IPS-NIHi7 (cell line): ENCODE data around the gene BORCS5.

Experiments used
- DNase-seq: peaks from one replicate; pipeline ENCODE4 v3.0.0; 2012; ENCODE audit warnings: mixed read lengths; ENCODE audit errors: extremely low spot score

The BORCS5 gene

DNA sequence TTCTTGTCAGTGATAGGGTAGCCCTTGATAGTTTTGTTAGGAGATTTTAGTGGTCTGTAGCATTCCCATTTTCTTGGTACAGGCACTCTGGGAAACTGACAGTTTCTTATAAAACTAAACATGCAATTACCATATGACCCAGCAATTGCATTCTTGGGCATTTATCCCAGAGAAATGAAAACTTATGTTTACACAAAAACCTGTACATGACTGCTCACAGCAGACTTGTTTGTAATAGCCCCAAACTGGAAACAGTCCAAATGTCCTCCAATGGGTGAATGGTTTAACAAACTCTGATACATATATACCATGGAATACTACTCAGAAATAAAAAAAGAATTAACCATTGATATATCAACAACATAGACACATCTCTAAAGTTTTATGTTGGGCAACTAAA lies 75.5 kb downstream of the BORCS5 start:
- no peak for DNase-seq

- no peak for DNase-seq
These were observed 76.4 kb downstream of the BORCS5 start for GRCh38 chr12:12433203-12433731.

- DNase-seq = no peak
These were observed 80.0 kb downstream of the BORCS5 start for GRCh38 chr12:12436831-12437345.

- no peak for DNase-seq
These were observed 82.8 kb downstream of the BORCS5 start for GRCh38 chr12:12439636-12440035.

- DNase-seq = no peak
These were observed 84.0 kb downstream of the BORCS5 start for GRCh38 chr12:12440784-12441428.

- no peak for DNase-seq
These were observed 84.5 kb downstream of the BORCS5 start for GRCh38 chr12:12441429-12441807.

DNA sequence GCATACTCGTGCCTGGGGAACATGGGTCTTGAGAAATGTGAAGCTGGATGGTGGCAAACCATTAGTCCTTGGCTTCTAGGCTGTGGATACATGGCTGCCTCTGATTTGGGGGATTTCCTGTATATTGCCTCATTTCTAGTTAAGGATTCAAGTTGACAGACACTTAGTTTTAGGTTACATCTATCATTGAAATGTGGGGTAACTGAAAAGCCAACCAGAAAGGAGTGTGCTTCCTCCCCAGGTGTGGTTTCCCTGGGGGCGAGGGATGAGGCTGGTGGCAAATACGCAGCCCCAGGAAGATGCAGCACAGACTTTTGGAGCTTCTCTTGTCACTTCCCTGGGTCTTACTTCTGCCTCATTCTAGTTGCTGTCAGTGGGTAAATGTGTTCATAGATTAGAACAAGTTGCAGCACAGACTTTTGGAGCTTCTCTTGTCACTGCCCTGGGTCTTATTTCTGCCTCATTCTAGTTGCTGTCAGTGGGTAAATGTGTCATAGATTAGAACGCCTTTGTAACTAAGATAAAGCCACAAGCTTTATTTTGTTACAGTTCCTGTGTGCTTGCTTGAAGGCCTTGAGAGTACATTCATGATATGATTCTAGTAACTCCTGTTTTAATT lies 85.1 kb downstream of the BORCS5 start:
- DNase-seq = no peak

DNA sequence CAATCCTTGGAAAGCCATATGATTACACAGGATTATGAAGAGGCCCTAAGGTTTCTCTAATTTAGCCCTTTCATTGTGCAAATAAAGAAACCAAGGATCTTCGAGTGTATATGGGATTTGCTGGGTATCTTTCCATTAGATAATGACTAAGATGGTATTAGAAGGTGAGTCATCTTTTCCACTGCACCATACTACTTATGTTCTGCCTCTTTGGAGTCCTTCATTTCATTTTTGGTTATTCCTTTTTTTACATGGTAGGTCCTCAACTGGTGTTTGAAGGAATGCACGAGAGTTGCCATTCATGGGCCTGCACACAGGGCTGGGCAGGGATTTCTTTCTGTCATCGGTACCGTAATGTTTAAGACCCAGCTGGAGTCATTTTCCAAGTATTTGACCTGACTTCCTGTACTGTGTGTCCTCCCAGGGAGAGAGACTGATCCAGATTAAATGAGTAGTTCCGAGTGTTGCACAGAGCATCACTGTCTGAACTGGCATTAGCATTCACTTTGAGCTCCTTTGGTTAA lies 85.7 kb downstream of the BORCS5 start:
- no peak for DNase-seq

- no peak for DNase-seq
These were observed 86.6 kb downstream of the BORCS5 start for GRCh38 chr12:12443431-12443878.

DNA sequence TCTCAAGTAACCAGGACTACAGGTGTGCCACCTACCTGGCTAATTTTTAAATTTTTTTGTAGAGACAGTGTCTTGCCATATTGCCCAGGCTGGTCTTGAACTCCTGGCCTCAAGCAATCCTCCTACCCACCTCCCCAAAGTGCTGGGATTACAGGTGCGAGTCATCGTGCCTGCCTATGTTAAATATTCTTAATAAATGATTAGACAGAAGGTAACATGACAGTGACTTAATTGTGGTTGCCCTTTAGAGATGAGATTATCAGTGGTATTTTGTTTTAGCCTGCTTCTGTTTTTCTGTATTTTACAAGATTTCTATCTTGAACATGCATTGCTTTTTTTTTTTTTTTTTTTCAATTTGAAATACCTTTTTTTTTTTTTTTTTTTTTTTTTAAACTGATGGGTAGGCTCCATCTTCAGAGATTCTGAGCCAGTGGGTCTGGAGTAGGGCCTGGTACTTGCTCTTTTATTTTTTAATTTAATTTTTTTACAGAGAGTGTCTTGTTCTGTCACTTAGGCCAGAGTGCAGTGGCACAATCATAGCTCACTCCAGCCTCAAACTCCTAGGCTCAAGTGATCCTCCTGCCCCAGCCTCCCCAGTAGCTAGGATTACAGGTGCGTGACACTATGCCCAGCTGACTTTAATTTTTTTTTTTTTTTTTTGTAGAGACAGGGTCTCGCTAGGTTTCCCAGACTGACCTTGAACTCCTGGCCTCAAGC lies 88.4 kb downstream of the BORCS5 start:
- no peak for DNase-seq

DNA sequence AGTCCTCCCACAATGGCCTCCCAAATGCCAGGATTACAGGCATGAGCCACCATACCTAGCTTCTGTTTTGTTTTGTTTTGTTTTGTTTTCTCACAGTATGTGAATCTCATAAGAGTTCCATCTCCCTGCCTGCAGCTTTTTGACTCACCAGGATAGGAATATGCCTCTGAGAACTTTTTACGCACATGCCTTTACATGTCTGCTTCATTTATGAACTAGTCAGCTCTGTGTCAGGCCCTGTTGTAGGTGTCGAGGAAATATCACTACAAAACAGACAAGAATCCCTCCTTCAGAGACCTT lies 89.0 kb downstream of the BORCS5 start:
- DNase-seq = no peak

DNA sequence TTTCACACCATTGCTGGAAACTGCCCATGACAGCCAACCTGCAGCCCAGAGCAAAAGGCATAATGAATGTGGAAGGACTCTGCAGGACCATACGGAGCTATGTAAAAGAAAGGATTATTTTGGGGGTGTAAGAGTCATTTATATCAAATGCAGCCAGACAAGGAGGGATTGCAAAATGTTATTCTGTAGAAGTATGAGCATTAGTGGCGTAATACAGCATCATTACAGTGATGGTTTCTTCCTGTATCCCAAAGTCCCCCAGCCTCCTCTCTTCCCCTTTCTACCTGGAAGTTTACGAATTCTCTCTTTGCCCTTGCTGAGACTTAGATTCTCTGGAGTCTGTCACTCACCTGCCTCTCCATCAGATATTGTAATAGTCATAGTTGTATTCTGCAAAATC lies 89.9 kb downstream of the BORCS5 start:
- DNase-seq = no peak

DNA sequence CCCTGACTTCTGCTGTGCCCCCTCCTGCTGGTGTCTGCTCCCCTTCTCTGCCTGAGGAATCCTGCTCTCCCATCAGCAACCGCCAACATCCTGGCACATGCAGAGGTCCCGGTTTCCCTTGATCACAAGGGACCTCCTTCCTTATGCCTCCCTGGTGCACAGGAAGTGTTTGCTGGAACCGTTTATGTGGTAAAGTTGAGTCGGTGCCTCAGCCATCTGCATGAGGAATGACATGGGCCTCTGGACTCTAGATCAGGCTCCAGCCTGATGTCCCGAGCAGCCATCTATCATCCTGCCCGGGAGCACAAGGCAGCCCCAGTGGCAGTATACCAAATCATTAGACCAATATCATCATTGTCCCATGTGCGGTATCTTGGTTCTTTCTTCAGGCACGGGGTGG lies 90.4 kb downstream of the BORCS5 start:
- DNase-seq = no peak

DNA sequence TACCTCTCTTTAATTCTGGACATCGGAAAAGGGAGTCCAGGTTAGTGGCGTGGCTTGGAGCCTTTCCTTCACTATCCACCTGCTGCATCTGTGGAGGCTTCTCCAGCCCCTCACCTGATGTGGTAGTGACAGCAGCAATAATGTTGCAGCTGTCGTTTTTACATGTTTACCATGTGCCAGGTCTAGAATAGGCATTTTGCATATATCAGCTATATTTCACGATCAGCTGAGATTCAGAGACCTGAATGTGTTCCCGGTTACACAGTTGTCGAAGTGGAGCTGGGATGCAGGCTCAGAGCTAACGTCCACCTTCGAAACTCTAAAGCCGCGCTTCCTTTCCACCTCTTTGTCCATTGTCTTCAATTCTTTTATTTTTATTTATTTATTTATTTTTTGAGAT lies 91.0 kb downstream of the BORCS5 start:
- no peak for DNase-seq

GRCh38 chr12:12449533-12450025 lies 92.7 kb downstream of the BORCS5 start:
- no peak for DNase-seq

DNA sequence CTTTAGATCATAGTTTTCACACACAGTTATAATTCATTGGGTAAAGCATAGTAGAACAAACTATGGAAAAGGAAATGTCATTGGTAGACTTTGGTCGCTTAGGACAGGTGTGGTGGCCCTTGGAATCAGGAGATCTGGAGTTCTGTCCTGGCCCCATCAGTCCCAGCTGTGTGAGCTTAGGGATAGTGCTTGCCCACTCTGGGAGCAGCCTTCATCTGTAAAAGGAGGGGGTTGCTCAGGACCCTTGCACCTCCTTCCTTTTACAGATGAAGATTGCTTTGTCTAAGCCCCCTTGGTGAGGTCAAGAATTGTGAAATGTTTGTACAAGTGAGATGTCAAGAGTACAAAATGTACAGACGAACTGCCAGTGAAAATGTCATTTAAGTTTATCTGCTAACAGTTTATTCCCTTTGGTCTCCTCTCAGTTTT lies 93.2 kb downstream of the BORCS5 start:
- DNase-seq = no peak

DNA sequence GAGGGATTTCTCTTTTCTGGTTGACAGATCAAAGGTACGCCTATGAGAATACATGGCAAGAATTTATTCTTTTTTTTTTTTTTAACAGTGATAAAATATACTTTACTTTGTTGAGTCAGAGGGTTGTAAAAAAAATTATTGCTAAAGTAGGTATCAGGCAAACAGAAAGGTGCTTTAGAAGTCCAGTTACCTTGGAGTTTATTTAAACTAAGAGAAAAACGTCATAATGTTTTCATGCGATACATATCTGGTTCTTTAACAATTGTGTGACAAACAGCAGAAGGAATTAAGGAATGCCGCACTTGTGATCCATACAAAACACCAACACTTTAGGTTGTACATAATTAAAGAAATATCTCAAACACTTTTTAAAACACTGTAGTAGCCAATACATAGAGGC lies 94.2 kb downstream of the BORCS5 start:
- no peak for DNase-seq

DNA sequence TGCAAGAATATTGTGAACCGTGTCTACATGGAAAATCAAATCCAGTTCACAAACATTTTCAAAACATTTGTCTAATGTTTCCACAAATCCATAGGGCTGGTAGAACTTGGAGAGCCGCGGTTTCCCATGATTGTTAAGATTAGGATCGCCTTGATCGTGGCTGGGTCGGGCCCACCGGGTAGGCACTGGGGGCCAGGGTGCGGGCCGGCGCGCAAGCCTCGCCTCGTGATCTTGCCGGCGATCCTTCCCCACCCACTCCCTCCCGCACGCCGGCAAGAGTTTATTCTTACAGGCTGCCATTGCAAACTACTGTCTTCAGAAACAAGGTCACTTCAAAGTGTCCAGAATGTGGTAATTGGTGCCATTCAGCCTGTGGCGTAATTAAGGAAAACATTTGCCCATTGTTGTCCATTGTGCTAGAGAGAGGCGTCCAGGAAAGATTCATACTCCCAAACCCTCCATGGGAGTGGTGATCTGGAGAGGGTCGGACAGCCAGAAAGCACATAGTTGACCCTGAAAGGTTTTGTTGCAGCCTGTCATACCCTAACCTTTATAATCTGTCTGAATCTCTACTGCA lies 95.5 kb downstream of the BORCS5 start:
- DNase-seq = no peak

GRCh38 chr12:12453635-12454034 lies 96.8 kb downstream of the BORCS5 start:
- no peak for DNase-seq

GRCh38 chr12:12454315-12454714 lies 97.4 kb downstream of the BORCS5 start:
- no peak for DNase-seq

- DNase-seq = no peak
These were observed 99.8 kb downstream of the BORCS5 start for GRCh38 chr12:12456637-12457036.
